GM19023 (cell line): ENCODE data around the gene UBE2J2.

Experiments used
- ATAC-seq: cut with Tn5 transposase; IDR thresholded peaks from one replicate; pipeline ENCODE4 v1.9.1; 2021; ENCODE audit warnings: mild to moderate bottlenecking, moderate library complexity; ENCODE audit not compliant: unreplicated experiment

Gene UBE2J2

GRCh38 chr1:1296070-1297061 lies 22.7 kb upstream of the UBE2J2 start:
- ATAC-seq = no peak

GRCh38 chr1:1295154-1295923 lies 21.7 kb upstream of the UBE2J2 start:
- no peak for ATAC-seq

- ATAC-seq = no peak
Observed at GRCh38 chr1:1294250-1294890, 20.7 kb upstream of the UBE2J2 start.

GRCh38 chr1:1293263-1294249 lies 19.9 kb upstream of the UBE2J2 start:
- ATAC-seq = no peak

DNA sequence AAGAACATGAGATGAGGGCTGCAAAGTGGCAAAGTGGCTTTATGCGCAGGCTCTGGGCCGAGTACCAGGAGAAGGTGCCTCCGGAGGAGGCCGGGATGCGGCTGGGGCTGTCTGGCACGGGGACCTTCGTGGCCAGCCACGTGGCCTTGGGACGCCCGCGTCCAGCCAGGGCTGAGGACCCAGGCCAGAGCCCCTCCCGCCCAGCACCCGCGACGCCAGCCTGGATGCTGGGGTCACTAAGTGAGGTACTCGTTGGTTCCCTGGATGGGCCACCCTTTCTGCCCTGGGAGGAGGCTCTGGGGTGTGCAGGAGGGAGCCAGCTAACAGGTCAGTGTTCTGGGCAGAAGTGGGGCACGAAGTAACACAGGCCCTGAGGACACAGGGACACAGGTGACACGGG lies 19.2 kb upstream of the UBE2J2 start:
- ATAC-seq = no peak

GRCh38 chr1:1292442-1292779 lies 18.8 kb upstream of the UBE2J2 start:
- ATAC-seq = no peak

GRCh38 chr1:1291548-1292441 lies 18.1 kb upstream of the UBE2J2 start:
- no peak for ATAC-seq

GRCh38 chr1:1291023-1291528 lies 17.4 kb upstream of the UBE2J2 start:
- ATAC-seq = no peak

- no peak for ATAC-seq
Observed at GRCh38 chr1:1290238-1290731, 16.6 kb upstream of the UBE2J2 start.

DNA sequence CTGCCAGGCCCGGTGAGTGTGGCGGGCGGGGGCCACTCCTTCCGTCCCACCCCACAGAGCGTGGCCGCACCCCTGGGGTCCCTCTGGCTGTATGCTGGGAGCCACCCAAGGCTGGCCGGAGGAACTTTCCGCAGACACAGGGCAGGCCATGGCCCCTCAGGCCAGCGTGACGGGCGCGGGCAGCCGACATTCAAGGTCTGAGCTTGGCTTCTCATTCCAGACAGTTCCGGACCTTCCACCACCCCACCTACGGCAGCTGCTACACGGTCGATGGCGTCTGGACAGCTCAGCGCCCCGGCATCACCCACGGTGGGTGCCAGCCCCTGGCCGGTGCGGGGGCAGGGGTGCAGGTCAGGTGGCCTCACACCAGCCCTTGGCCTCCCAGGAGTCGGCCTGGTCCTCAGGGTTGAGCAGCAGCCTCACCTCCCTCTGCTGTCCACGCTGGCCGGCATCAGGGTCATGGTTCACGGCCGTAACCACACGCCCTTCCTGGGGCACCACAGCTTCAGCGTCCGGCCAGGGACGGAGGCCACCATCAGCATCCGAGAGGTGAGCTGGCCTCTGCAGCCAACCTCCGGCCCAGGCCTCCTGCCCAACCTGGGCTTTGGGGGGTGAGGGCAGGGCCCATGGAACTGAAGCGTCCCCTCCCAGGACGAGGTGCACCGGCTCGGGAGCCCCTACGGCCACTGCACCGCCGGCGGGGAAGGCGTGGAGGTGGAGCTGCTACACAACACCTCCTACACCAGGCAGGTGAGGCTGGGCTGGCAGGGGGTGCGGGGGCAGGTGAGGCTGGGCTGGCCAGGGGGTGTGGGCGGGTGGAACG lies 13.8 kb upstream of the UBE2J2 start:
- no peak for ATAC-seq

DNA sequence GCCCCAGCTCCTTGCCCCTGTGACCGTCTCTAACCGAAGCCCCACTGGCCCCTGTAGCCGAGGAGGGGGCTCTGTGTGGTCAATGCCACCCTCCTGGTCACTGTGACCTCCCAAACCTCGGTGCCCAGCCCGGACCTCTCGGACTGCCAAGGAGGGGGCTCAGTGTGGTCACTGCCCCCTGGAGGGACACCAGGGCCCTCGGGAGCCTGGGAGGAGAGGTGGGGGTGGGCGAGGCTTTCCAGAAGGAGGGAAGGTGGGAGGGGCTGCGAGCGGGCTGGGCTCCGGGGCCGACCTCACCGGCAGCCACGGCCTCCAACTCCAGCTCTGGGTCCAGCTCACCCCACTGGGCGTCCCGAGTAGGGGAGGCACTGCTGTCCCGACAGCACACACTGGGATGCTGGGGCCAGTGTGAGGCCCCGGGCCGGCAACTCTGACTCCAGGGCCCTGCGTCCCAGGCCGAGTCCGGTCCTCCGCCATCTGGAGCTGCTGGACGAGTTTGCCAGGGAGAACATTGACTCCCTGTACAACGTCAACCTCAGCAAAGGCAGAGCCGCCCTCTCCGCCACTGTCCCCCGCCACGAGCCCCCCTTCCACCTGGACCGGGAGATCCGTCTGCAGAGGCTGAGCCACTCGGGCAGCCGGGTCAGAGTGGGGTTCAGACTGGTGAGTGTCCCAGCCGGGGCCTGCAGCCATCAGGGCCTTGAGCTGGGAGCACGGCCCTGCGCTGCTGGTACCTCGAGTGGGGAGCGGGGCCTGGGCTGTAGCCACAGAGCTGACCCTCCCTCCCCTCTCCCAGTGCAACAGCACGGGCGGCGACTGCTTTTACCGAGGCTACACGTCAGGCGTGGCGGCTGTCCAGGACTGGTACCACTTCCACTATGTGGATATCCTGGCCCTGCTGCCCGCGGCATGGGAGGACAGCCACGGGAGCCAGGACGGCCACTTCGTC lies 12.9 kb upstream of the UBE2J2 start:
- no peak for ATAC-seq

DNA sequence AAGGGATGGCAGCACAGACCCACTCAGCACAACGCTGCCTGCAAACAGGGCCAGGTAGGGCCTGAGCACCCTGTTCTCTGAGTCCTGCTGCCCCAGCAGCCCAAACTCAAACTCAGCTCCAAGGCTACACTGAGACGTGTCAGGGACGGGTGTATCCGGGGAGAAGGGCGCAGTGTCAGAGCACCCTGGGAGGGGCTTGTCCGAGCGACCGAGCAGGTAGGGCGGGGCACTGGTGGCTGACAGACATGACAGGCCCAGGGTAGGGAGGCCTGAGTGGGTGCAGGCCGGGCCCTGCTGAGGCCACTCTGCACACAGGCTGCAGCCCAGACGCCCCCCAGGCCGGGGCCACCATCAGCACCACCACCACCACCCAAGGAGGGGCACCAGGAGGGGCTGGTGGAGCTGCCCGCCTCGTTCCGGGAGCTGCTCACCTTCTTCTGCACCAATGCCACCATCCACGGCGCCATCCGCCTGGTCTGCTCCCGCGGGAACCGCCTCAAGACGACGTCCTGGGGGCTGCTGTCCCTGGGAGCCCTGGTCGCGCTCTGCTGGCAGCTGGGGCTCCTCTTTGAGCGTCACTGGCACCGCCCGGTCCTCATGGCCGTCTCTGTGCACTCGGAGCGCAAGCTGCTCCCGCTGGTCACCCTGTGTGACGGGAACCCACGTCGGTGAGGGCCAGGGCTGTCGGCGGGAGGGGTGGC lies 12.1 kb upstream of the UBE2J2 start:
- no peak for ATAC-seq

- no peak for ATAC-seq
Observed at GRCh38 chr1:1285102-1285571, 11.5 kb upstream of the UBE2J2 start.

GRCh38 chr1:1284221-1285101 lies 10.8 kb upstream of the UBE2J2 start:
- ATAC-seq = no peak

- ATAC-seq = no peak
Observed at GRCh38 chr1:1283821-1284220, 10.2 kb upstream of the UBE2J2 start.
